SK-N-SH (cell line): ENCODE data around the gene UCK2. TPM values are rescaled to one million over a fixed set of nuclear protein-coding genes. Genes with fewer than 3 reads are reported as not detected.
A peak's percentile ranks its signal among the peaks of the same experiment; 100 is the strongest.

ENCODE experiments used
- CTCF ChIA-PET: fragments of 300-600, 350-600 bp; formaldehyde crosslinking; extraction: SDS; loops from one replicate; lab custom pipeline; 2021; lab: Yijun Ruan, JAX
- POLR2A ChIA-PET: fragments of 350-600 bp; sonication (Branson Sonifier 250); formaldehyde crosslinking; extraction: SDS; loops from one replicate; lab custom pipeline; 2020; ENCODE audit warnings: antibody characterized with exemption, inconsistent platforms; lab: Yijun Ruan, JAX
- DNase-seq: peaks from one replicate; pipeline ENCODE4 v3.0.0; 2012
- H2AFZ ChIP-seq: fragments of 200-600 bp; sonication (generic); 2 replicates; pipeline ENCODE4 v1.8.1; 2016; ENCODE audit warnings: antibody characterized with exemption, mild to moderate bottlenecking, low read depth
- H3F3A ChIP-seq: fragments of 200-600 bp; sonication (generic); replicated peaks from 2 replicates; pipeline ENCODE3; 2016; ENCODE audit warnings: antibody characterized with exemption, mild to moderate bottlenecking; ENCODE audit not compliant: insufficient read depth
- H3K27ac ChIP-seq, 2 experiments: fragments of 200-500 bp in 1 of 2; fragments of 200-600 bp in 1 of 2; sonication (Bioruptor generic) in 1 of 2; sonication (generic), shearing (Covaris generic) in 1 of 2; 2 replicates each; pipeline versions ENCODE4 v1.5.1 to v1.6.1; 2014 to 2016; ENCODE audit warnings: low read depth in 2 of 2, inconsistent platforms in 1 of 2, low read length in 1 of 2, mild to moderate bottlenecking in 1 of 2, mixed read lengths in 1 of 2
- H3K27me3 ChIP-seq: fragments of 200-600 bp; sonication (generic), shearing (Covaris generic); 2 replicates; pipeline ENCODE4 v1.6.1; 2016; ENCODE audit warnings: mixed run types; ENCODE audit not compliant: insufficient read depth
- H3K36me3 ChIP-seq, 2 experiments: fragments of 200-500 bp in 1 of 2; fragments of 200-600 bp in 1 of 2; sonication (Bioruptor generic) in 1 of 2; sonication (generic) in 1 of 2; replicated peaks in 1 of 2; 2 replicates each; pipeline versions ENCODE3 to v1.5.1; 2014 to 2016; ENCODE audit warnings: low read length in 1 of 2, mild to moderate bottlenecking in 1 of 2; ENCODE audit not compliant: insufficient read depth in 2 of 2, control insufficient read depth in 1 of 2
- H3K4me1 ChIP-seq, 2 experiments: fragments of 200-500 bp in 1 of 2; fragments of 200-600 bp in 1 of 2; sonication (Bioruptor generic) in 1 of 2; sonication (generic), shearing (Covaris generic) in 1 of 2; 2 replicates each; pipeline versions ENCODE4 v1.5.1 to v1.6.1; 2014 to 2016; ENCODE audit warnings: low read depth in 1 of 2, low read length in 1 of 2, mixed run types in 1 of 2; ENCODE audit not compliant: insufficient read depth in 2 of 2, control insufficient read depth in 1 of 2
- H3K4me2 ChIP-seq: fragments of 200-600 bp; sonication (generic), shearing (Covaris generic); 2 replicates; pipeline ENCODE4 v1.6.1; 2017; ENCODE audit warnings: mixed run types
- H3K4me3 ChIP-seq, 2 experiments: fragments of 200-500 bp in 1 of 2; fragments of 200-600 bp in 1 of 2; sonication (Bioruptor generic) in 1 of 2; sonication (generic), shearing (Covaris generic) in 1 of 2; 2 replicates each; pipeline versions ENCODE4 v1.5.1 to v1.8.1; 2014 to 2016; ENCODE audit warnings: low read depth in 2 of 2, inconsistent platforms in 1 of 2, low read length in 1 of 2, mild to moderate bottlenecking in 1 of 2, mixed read lengths in 1 of 2, moderate library complexity in 1 of 2
- H3K79me2 ChIP-seq: fragments of 200-600 bp; sonication (generic); 2 replicates; pipeline ENCODE4 v1.8.1; 2017; ENCODE audit warnings: mild to moderate bottlenecking; ENCODE audit not compliant: insufficient read depth
- H3K9ac ChIP-seq: fragments of 200-600 bp; sonication (generic); 2 replicates; pipeline ENCODE4 v1.6.1; 2017; ENCODE audit warnings: mixed run types
- H3K9me2 ChIP-seq: fragments of 200-600 bp; sonication (generic); 2 replicates; pipeline ENCODE4 v1.6.1; 2017; ENCODE audit warnings: mixed run types
- H3K9me3 ChIP-seq: fragments of 200-600 bp; sonication (generic); 2 replicates; pipeline ENCODE4 v1.6.1; 2017; ENCODE audit warnings: mixed run types, mild to moderate bottlenecking, moderate library complexity
- H4K20me1 ChIP-seq: fragments of 200-600 bp; sonication (generic); 2 replicates; pipeline ENCODE4 v1.6.1; 2017; ENCODE audit warnings: mild to moderate bottlenecking, mixed run types; ENCODE audit not compliant: insufficient read depth
- CHD2 ChIP-seq: fragments of 150-350 bp; IDR thresholded peaks from 2 replicates; pipeline ENCODE4 v1.6.1; 2018; ENCODE audit warnings: low read length; ENCODE audit not compliant: partially characterized antibody
- CTCF ChIP-seq: fragments of 200-600 bp; sonication (generic); IDR thresholded peaks from 2 replicates; pipeline ENCODE4 v1.6.1; 2017; ENCODE audit warnings: antibody characterized with exemption, mild to moderate bottlenecking, moderate library complexity
- ELF1 ChIP-seq: IDR thresholded peaks from 2 replicates; pipeline ENCODE4 v1.4.0; 2012
- EZH2phosphoT487 ChIP-seq: fragments of 200-600 bp; sonication (generic); IDR thresholded peaks from 2 replicates; pipeline ENCODE4 v1.6.1; 2017; ENCODE audit warnings: low read depth, mixed run types, mild to moderate bottlenecking, antibody characterized with exemption, moderate library complexity, borderline replicate concordance
- FOSL2 ChIP-seq: IDR thresholded peaks from 2 replicates; pipeline ENCODE4 v1.4.0; 2012; ENCODE audit warnings: low read depth, mild to moderate bottlenecking, moderate library complexity, borderline replicate concordance
- FOXM1 ChIP-seq: IDR thresholded peaks from 2 replicates; pipeline ENCODE4 v1.4.0; 2012; ENCODE audit warnings: low read depth, mild to moderate bottlenecking
- MAX ChIP-seq: IDR thresholded peaks from 2 replicates; pipeline ENCODE4 v1.4.0; 2012; ENCODE audit warnings: low read depth
- MEF2A ChIP-seq: IDR thresholded peaks from 2 replicates; pipeline ENCODE4 v1.4.0; 2012; ENCODE audit warnings: low read depth, borderline replicate concordance
- MXI1 ChIP-seq: IDR thresholded peaks from 2 replicates; pipeline ENCODE4 v1.6.1; 2012; ENCODE audit warnings: mild to moderate bottlenecking, low read depth, low read length, improper control_type of control experiment
- PBX3 ChIP-seq: IDR thresholded peaks from 2 replicates; pipeline ENCODE4; 2012
- RCOR1 ChIP-seq: fragments of 150-350 bp; IDR thresholded peaks from 2 replicates; pipeline ENCODE4 v1.6.1; 2017; ENCODE audit warnings: antibody characterized with exemption, low read length
- RFX5 ChIP-seq: IDR thresholded peaks from 2 replicates; pipeline ENCODE4 v1.6.1; 2012; ENCODE audit warnings: mild to moderate bottlenecking, improper control_type of control experiment, low read length
- RXRA ChIP-seq: IDR thresholded peaks from 2 replicates; pipeline ENCODE4 v1.4.0; 2012; ENCODE audit warnings: low read depth, mild to moderate bottlenecking, borderline replicate concordance
- SIN3A ChIP-seq: IDR thresholded peaks from 2 replicates; pipeline ENCODE4 v1.6.1; 2012; ENCODE audit warnings: low read depth, mild to moderate bottlenecking, low read length, moderate library complexity, borderline replicate concordance
- SMC3 ChIP-seq: IDR thresholded peaks from 2 replicates; pipeline ENCODE4 v1.6.1; 2012; ENCODE audit warnings: low read depth, low read length, improper control_type of control experiment
- TAF1 ChIP-seq: IDR thresholded peaks from 2 replicates; pipeline ENCODE4 v1.6.1; 2012; ENCODE audit warnings: low read depth, mild to moderate bottlenecking, low read length, moderate library complexity, borderline replicate concordance
- TEAD4 ChIP-seq: IDR thresholded peaks from 2 replicates; pipeline ENCODE4 v1.4.0; 2012; ENCODE audit warnings: mild to moderate bottlenecking, borderline replicate concordance; ENCODE audit not compliant: insufficient read depth
- USF1 ChIP-seq: IDR thresholded peaks from 2 replicates; pipeline ENCODE4 v1.4.0; 2012; ENCODE audit warnings: low read depth, borderline replicate concordance
- USF2 ChIP-seq: fragments of 150-350 bp; IDR thresholded peaks from 2 replicates; pipeline ENCODE4 v1.6.1; 2017; ENCODE audit warnings: antibody characterized with exemption, low read length, low read depth, borderline replicate concordance
- YY1 ChIP-seq: IDR thresholded peaks from 2 replicates; pipeline ENCODE4 v1.4.0; 2012; ENCODE audit warnings: low read depth, mild to moderate bottlenecking
- WGBS: methylation state at CpG from one replicate; pipeline ENCODE4 v1.1.6; 2017; ENCODE audit warnings: low lambda C conversion rate; 5-methylcytosine and 5-hydroxymethylcytosine counted together
- polyA plus RNA-seq, 3 experiments: library from polyadenylated mRNA; depleted of rRNA; stranded (reverse); fragments of >200 nt; gene quantifications; 2 replicates each; pipeline ENCODE4 v1.2.3, GENCODE V29; 2012

The UCK2 gene
- polyA plus RNA-seq, 1 of the 3 experiments (the other 2 are of a cell fraction), result 53.7 TPM

- Histone ChIP-seq H3K4me2 (no peak overlapping the region), H3K27ac (no peak overlapping the region), H3K9me2 (no peaks in the 10 kb centered on the region), H3K4me1 (no peaks in the 10 kb centered on the region), H3K9ac (no peak overlapping the region), H3F3A (no peaks in the 10 kb centered on the region), H3K79me2 (no peaks in the 10 kb centered on the region), H3K4me3 (no peak overlapping the region), H3K27me3 (no peaks in the 10 kb centered on the region), H2AFZ (no peak overlapping the region), H4K20me1 (no peaks in the 10 kb centered on the region), H3K9me3 (no peaks in the 10 kb centered on the region)
- POLR2A ChIA-PET, result no interaction called here
- CTCF ChIA-PET, result interaction anchor here (0.7 to 9.0 kb wide), 8 partner anchors 8 to 552 kb away, joined by 3 to 91 read pairs (median 6); partner anchors contain the start of gene FAM78B
- 21% methylated on average over 2 of the region's 2 CpGs for WGBS
- no peak for DNase-seq
- TF ChIP-seq PBX3, result no peak
- no peak for TF ChIP-seq USF1
- TF ChIP-seq RFX5, result no peak
- no peak for TF ChIP-seq MAX
- TF ChIP-seq SMC3, result no peak
- TF ChIP-seq YY1, result no peak
- TF ChIP-seq, all 33 proteins: peak for 0
- H3K36me3 ChIP-seq, result no peaks in the 10 kb centered on the region
Measured at GRCh38 chr1:165927169-165927568, 99.8 kb downstream of the UCK2 start.

GRCh38 chr1:165928075-165928731 is 100.8 kb downstream of the UCK2 start:
- ChIA-PET POLR2A (no interaction called here), CTCF (interaction anchor here (0.6 to 9.0 kb wide), 25 partner anchors 9 to 562 kb away, joined by 3 to 91 read pairs (median 3); partner anchors contain the start of genes ALDH9A1 and FAM78B)
- no peaks in the 10 kb centered on the region for H3F3A ChIP-seq
- H3K27me3 ChIP-seq, result no peaks in the 10 kb centered on the region
- WGBS, result 67% methylated on average over 10 of the region's 10 CpGs
- no peak overlapping the region for H2AFZ ChIP-seq
- H3K4me2 ChIP-seq, result no peak overlapping the region
- no peaks in the 10 kb centered on the region for H4K20me1 ChIP-seq
- peak overlapping the region in 1 of 2 experiments; percentile 14; a peak in 1 of 4 replicates for H3K4me3 ChIP-seq
- H3K9me3 ChIP-seq, result no peaks in the 10 kb centered on the region
- H3K9me2 ChIP-seq, result no peaks in the 10 kb centered on the region
- H3K4me1 ChIP-seq, result no peaks in the 10 kb centered on the region
- DNase-seq, result peak; percentile 62
- no peak overlapping the region for H3K27ac ChIP-seq
- no peak overlapping the region for H3K9ac ChIP-seq
- no peaks in the 10 kb centered on the region for H3K79me2 ChIP-seq
- H3K36me3 ChIP-seq, result no peaks in the 10 kb centered on the region
- no peak for TF ChIP-seq MEF2A
- TF ChIP-seq TEAD4, result no peak
- TF ChIP-seq MXI1, result peak; percentile 65; the same call in 1 of the 2 replicates
- TF ChIP-seq FOSL2, result no peak
- no peak for TF ChIP-seq RCOR1
- TF ChIP-seq SMC3, result peak; percentile 79
- no peak for TF ChIP-seq ELF1
- no peak for TF ChIP-seq FOXM1
- TF ChIP-seq TAF1, result no peak
- no peak for TF ChIP-seq EZH2phosphoT487
- TF ChIP-seq MAX, result no peak
- no peak for TF ChIP-seq RXRA
- TF ChIP-seq USF1, result no peak
- peak; percentile 51; the same call in 1 of the 2 replicates for TF ChIP-seq SIN3A
- peak; percentile 79 for TF ChIP-seq CTCF
- no peak for TF ChIP-seq USF2
- no peak for TF ChIP-seq CHD2
